Stimulated activated CD4-positive, alpha-beta T cell treated with anti-CD3 and anti-CD28 coated beads, TNF-alpha, amount 100 ng/mL, for 48 hours (primary cell): Measurements from ENCODE around the gene ZNF236.

ENCODE experiments used
- DNase-seq, 3 donors: peaks; one replicate each; pipeline ENCODE4 v3.0.0-alpha.2; 2020; ENCODE audit warnings: low read depth in 3 of 3

Gene ZNF236

GRCh38 chr18:76859474-76860339, 37.4 kb downstream of the ZNF236 start:
- peak; percentile 14 to 26 (median 25) for DNase-seq

DNA sequence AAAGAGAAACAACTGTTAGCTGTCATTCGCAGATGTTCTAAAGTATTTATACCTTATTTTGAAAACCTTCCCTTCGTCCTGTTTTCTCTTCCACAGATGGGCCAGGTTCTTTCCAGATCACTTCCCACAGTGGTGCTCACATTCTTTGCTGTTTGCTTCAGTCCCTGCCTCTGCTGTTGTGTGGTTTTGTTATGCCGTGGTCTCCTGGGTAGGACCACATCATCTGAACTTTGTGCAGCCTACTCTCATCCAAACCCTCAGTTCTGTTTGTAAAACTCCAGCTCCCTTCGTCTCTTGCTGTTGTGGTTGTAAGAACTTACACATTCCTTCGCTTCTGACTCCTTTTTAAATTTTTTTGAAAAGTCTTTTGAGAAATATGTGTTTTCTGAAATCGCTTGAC, 38.1 kb downstream of the ZNF236 start:
- no peak for DNase-seq

DNA sequence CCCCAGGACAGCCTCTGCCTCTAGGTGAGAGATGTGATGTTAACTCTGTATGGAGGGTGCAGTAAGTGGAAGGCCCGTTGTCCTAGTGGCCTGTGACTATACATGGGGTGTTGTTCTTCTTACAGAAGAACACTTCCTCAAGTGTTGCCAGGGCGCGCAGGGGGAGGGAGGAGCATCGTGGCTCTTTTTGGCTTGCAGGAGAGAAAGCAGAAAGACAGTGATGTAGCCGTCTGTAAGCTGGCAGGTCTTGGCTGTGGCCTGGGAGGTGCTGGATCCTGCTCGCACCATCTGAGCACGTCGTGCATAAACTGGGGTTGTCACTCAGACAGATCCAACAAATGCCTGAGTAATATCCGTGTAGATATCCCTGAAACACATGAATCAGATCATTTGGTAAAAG, 44.3 kb downstream of the ZNF236 start:
- DNase-seq, result no peak

- DNase-seq, result no peak
These were observed 51.0 kb downstream of the ZNF236 start for GRCh38 chr18:76873311-76873710.

DNA sequence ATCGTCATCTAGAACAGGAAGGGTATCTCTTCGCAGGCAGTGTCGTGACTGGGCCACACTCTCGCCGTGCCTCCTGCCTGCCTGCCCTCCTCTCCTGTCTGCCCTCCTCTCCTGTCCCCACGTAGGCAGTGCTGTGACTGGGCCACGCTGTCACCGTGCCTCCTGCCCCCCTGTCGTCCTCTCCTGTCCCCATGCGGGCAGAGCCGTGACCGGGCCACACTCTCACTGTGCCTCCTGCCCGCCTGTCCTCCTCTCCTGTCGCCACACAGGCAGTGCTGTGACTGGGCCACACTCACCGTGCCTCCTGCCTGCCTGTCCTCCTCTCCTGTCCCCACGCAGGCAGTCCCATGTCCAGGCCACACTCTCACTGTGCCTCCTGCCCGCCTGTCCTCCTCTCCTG, 51.4 kb downstream of the ZNF236 start:
- no peak for DNase-seq

- DNase-seq, result peak; percentile 12 to 36 (median 20)
These were observed 52.5 kb downstream of the ZNF236 start for GRCh38 chr18:76874642-76875389.

DNA sequence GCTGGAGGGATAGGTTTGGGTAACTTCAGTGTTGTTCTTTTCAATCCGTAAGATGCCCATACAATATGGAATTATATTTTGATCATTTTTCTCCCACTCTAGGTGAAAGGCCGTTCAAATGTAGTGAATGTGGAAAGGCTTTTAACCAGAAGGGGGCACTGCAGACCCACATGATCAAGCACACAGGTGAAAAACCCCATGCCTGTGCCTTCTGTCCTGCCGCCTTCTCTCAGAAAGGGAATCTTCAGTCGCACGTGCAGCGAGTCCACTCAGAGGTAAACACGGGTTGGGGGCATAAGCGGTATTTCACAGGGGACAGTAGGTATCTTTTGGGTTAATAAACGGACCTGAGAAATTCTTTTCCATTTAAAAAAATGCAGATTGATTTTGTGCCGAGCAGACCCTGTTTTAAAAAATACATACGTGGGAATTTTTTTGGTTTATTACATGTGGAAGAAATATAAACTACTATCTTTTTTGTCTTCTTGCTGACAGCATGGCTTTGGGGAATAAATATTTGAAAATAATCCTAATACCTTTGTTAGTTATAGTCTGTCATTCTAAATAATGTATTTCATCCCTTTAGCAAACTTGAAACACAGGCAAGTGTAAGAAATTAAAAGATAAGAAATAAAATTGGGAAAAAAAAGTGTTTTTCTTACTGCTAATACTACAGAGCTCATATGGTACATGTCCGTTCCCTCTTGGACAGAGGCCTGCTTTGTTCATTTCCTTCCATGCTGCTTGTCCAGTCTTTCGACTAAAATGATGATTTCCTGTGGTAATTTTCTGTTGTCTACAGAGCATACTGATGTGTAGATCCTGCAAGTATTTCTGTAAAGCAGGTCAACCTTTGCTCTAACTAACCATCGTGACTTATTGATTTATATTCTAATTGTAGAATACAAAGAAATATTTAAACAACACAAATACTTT, 53.3 kb downstream of the ZNF236 start:
- peak in 2 of 3 donors; percentile 13 to 33 for DNase-seq

DNA sequence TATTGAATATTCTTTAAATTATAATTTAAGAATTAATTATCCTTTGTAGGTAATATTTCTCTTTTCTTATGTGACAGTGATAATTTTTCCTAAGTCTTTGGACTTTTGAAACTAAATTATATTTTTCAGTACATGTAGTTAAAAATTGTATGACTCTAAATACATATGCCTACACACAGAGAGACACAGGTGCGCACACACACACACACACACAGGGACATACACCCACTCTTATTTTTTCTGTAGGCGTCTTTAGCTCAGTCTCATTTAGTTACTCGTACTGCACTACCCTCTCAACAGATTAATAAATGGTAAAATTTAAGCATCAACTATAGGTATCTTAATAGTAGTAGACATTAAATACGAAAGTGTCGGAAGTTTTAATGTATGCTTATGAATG, 56.1 kb downstream of the ZNF236 start:
- DNase-seq, result no peak

GRCh38 chr18:76880026-76880425, 57.7 kb downstream of the ZNF236 start:
- DNase-seq, result no peak

GRCh38 chr18:76881744-76882143, 59.4 kb downstream of the ZNF236 start:
- DNase-seq, result no peak

DNA sequence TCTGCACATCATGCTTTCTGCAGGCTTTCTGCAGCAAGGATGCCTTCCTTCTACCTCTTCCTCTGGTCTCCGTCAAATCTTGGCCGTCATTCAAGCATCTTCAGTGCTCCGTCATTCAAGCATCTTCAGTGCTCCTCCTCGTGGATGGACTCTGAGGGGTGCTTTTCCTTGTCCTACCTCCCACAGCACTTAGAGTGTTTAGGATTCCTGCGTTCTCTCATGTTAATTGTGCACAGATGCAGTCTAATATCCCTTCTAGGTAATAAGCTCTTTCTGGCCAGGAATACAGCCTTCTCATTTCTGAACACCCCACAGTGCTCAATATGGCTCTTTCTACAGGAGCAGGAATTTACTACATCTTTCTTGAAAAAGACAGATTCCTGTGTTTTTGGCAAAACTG, 59.8 kb downstream of the ZNF236 start:
- no peak for DNase-seq

- DNase-seq, result no peak
These were observed 62.6 kb downstream of the ZNF236 start for GRCh38 chr18:76885001-76885400.

GRCh38 chr18:76886112-76886511, 63.8 kb downstream of the ZNF236 start:
- DNase-seq, result no peak

DNA sequence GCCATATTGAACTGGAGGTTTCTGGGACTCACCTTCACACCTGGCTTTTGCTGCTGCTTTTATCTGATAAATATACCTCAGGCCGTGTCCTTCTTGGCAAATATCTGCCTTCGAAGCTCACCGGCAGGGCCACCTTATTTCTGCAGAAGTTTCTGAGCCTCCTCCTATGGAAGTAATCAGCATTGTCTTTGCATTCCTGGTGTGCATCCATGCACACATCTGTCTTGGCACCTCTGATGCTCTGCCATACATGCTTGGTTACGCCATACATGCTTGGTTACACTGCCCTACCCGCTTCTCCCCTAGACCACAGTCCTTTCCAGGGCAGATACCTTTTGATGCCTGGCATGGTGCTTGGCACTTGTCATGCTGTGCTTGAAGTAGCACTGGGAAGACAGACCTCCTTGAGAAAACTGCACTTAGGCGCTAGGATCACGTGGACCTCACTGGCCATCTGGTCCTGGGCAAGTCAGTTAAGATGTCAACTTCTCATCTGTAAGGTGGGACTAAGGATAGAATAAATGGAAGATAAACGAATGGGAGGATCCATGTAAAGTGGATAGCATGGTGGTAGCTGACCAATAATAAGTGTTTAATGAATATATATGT, 66.8 kb downstream of the ZNF236 start:
- no peak for DNase-seq

DNA sequence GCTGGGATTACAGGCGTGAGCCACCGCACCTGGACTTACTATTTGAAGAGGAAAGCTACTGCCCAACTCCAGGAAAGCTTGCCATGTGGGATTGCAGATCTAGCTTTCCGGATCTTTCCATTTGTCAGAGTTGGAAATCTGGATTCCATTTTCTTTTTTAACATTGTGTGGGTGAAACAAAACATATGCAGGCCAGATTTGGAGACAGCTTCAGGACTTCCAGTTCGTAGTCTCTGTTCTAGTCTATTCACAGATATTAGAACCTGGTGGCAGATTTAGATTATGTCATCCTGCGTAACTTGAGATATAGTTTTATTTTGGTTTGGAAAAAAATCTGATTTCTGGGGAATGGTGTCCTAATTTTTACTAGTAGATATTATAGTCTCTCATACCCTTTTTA, 70.5 kb downstream of the ZNF236 start:
- no peak for DNase-seq

- DNase-seq, result no peak
These were observed 72.4 kb downstream of the ZNF236 start for GRCh38 chr18:76894566-76895346.

DNA sequence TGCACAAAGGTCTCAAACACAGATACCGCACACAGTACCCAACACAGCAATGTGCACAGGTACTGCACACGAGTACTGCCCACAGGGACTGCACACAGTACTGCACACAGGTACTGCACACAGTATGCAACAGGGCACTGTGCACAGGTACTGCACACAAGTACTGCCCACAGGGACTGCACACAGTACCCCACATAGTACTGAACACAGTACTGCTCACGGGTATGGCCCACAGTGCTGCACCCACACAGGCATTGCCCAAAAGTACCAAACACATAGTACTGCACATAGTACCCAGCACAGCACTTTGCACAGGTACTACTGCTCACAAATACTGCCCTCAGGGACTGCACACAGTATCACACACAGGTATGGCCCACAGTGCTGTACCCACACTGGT, 73.1 kb downstream of the ZNF236 start:
- DNase-seq, result no peak

DNA sequence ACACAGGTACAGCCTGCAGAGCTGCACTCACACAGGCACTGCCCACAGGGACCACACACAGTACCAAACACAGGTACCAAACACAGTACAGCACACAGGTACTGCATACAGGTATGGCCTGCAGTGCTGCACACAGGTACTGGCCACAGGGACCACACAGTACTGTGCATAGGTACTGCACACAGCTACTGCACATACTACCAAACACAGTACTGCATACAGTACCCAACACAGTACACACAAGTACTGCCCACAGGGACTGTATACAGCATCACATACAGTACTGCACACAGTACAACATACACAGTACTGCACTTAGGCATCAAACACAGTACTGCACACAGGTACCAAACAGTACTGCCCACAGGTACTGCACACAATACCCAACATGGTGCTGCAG, 74.3 kb downstream of the ZNF236 start:
- no peak for DNase-seq

- no peak for DNase-seq
These were observed 74.9 kb downstream of the ZNF236 start for GRCh38 chr18:76897257-76897656.

GRCh38 chr18:76903386-76903785, 81.0 kb downstream of the ZNF236 start:
- DNase-seq, result no peak

DNA sequence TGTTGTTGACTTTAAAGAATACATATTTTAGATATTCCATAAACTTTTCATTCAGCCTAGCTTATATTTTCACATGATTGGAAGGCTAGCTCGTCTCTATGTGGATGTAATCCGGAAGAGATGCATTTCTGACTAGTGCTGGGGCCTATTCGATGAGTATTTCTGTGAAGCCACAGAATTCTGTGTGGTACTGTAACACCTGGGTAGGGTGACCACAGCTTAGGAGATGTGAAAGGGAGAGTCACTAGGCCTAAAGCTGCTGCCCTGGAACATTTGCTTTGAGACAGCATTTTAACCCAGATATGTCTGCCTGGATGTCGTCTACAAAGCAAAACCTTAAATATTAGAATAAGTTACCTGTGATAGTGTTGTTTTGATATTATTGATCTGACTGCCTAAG, 83.5 kb downstream of the ZNF236 start:
- no peak for DNase-seq
